Measurements from ENCODE around the gene TPSB2.
"Not testable (repeated sequence)": the region's sequence is repeated elsewhere in the genome, so short reads cannot be mapped to it uniquely, and the experiment has no call there.

TPSB2 gene

DNA sequence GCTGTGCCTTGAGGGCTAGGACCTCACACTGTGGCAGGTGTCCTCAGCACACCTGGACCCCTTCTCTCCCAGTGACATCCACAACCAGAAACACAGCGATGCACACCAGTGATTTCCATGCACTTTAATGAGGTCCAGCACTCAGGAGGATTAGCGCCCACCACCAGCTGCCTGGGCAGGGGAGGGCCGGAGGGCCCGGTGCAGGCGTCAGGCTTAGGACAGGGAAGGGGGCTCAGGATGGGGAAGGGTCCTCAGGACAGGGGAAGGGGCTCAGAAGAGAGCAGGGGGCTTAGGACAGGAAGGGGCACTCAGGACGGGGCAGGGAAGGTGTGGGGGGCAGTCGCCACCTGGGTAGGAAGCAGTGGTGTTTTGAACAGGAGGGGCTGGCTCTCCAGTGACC, 1.8 kb downstream of the TPSB2 start:
- H3K27me3 ChIP-seq (ENCODE audit: control insufficient read depth in 5 of 5, insufficient read depth in 4 of 5, low read length in 5 of 5); H3K27ac ChIP-seq (ENCODE audit: low read depth, low read length); H3K4me3 ChIP-seq (ENCODE audit: low read depth in 1 of 5, low read length in 5 of 5); H3K36me3 ChIP-seq (ENCODE audit: control insufficient read depth in 5 of 5, insufficient read depth in 5 of 5, low read length in 5 of 5); H3K9ac ChIP-seq (ENCODE audit: low read length in 5 of 5); H3K9me3 ChIP-seq (ENCODE audit: control insufficient read depth in 5 of 5, low read length in 5 of 5); H3K4me1 ChIP-seq (ENCODE audit: control insufficient read depth in 5 of 5, insufficient read depth in 5 of 5, low read length in 5 of 5): not testable (repeated sequence)

GRCh38 chr16:1226692-1227091, 3.3 kb downstream of the TPSB2 start:
- not testable (repeated sequence) for H3K9me3 ChIP-seq (ENCODE audit: control insufficient read depth in 5 of 5, low read length in 5 of 5); H3K27me3 ChIP-seq (ENCODE audit: control insufficient read depth in 5 of 5, insufficient read depth in 4 of 5, low read length in 5 of 5); H3K27ac ChIP-seq (ENCODE audit: low read depth, low read length); H3K4me3 ChIP-seq (ENCODE audit: low read depth in 1 of 5, low read length in 5 of 5); H3K36me3 ChIP-seq (ENCODE audit: control insufficient read depth in 5 of 5, insufficient read depth in 5 of 5, low read length in 5 of 5); H3K9ac ChIP-seq (ENCODE audit: low read length in 5 of 5); H3K4me1 ChIP-seq (ENCODE audit: control insufficient read depth in 5 of 5, insufficient read depth in 5 of 5, low read length in 5 of 5)

DNA sequence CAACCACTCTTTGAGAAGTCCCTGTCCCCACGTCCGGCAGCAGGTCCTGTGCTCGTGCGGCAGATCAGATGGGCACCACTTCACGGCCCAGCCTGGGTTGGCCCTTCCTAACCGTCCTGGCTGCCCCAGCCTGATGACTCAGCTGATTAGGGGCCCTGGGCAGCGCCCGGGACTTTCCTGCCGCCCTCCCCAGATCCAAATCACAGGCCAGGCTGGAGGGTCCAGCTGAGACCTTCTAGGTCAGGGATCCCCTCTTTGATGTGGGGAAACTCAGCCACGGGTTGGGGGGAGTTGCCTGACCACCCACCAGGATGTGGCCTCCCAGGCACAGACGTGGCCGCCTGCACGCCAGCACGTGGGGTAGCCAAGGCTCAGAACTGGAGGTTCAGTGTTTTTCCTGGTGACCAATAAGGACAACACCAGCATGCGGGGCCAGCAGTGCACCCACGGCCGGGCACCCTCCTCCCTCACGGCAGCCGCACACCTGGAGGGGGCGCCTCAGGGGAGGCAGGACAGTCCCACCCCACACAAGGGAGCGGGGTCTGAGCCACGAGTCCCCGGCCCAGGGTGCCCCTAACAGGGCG, 4.2 kb downstream of the TPSB2 start:
- H3K27me3 ChIP-seq (ENCODE audit: control insufficient read depth in 5 of 5, insufficient read depth in 4 of 5, low read length in 5 of 5); H3K9ac ChIP-seq (ENCODE audit: low read length in 5 of 5); H3K4me3 ChIP-seq (ENCODE audit: low read depth in 1 of 5, low read length in 5 of 5); H3K9me3 ChIP-seq (ENCODE audit: control insufficient read depth in 5 of 5, low read length in 5 of 5); H3K27ac ChIP-seq (ENCODE audit: low read depth, low read length); H3K4me1 ChIP-seq (ENCODE audit: control insufficient read depth in 5 of 5, insufficient read depth in 5 of 5, low read length in 5 of 5); H3K36me3 ChIP-seq (ENCODE audit: control insufficient read depth in 5 of 5, insufficient read depth in 5 of 5, low read length in 5 of 5): not testable (repeated sequence)

GRCh38 chr16:1225051-1225451, 4.9 kb downstream of the TPSB2 start, which contains the start of gene TPSG1:
Gene TPSG1 (minus strand): TSS chr16:1225268. CDS start chr16:1225252, 16 bp downstream.
- Histone ChIP-seq H3K9ac (ENCODE audit: low read length in 5 of 5) (no peak within 1 kb of the TSS), H3K9me3 (ENCODE audit: control insufficient read depth in 5 of 5, low read length in 5 of 5) (no peaks in the 10 kb centered on the region), H3K27ac (ENCODE audit: low read depth, low read length) (no peak within 1 kb of the TSS), H3K4me1 (ENCODE audit: control insufficient read depth in 5 of 5, insufficient read depth in 5 of 5, low read length in 5 of 5) (no peaks in the 10 kb centered on the region), H3K36me3 (ENCODE audit: control insufficient read depth in 5 of 5, insufficient read depth in 5 of 5, low read length in 5 of 5) (no peaks in the 10 kb centered on the region), H3K27me3 (ENCODE audit: control insufficient read depth in 5 of 5, insufficient read depth in 4 of 5, low read length in 5 of 5) (peaks cover 0 to 10% (median 0%) of the 10 kb centered on the region in 5 donors), H3K4me3 (ENCODE audit: low read depth in 1 of 5, low read length in 5 of 5) (no peak within 1 kb of the TSS)

- Histone ChIP-seq H3K4me3 (ENCODE audit: low read depth in 1 of 5, low read length in 5 of 5) (no peak overlapping the region), H3K4me1 (ENCODE audit: control insufficient read depth in 5 of 5, insufficient read depth in 5 of 5, low read length in 5 of 5) (no peaks in the 10 kb centered on the region), H3K27me3 (ENCODE audit: control insufficient read depth in 5 of 5, insufficient read depth in 4 of 5, low read length in 5 of 5) (peaks cover 0 to 10% (median 0%) of the 10 kb centered on the region in 5 donors), H3K9ac (ENCODE audit: low read length in 5 of 5) (no peak overlapping the region), H3K36me3 (ENCODE audit: control insufficient read depth in 5 of 5, insufficient read depth in 5 of 5, low read length in 5 of 5) (no peaks in the 10 kb centered on the region), H3K9me3 (ENCODE audit: control insufficient read depth in 5 of 5, low read length in 5 of 5) (no peaks in the 10 kb centered on the region), H3K27ac (ENCODE audit: low read depth, low read length) (no peak overlapping the region)
These were observed 5.4 kb downstream of the TPSB2 start for GRCh38 chr16:1224558-1224957.

GRCh38 chr16:1223355-1224214, 6.4 kb downstream of the TPSB2 start:
- Histone ChIP-seq H3K9me3 (ENCODE audit: control insufficient read depth in 5 of 5, low read length in 5 of 5) (no peaks in the 10 kb centered on the region), H3K27ac (ENCODE audit: low read depth, low read length) (no peak overlapping the region), H3K27me3 (ENCODE audit: control insufficient read depth in 5 of 5, insufficient read depth in 4 of 5, low read length in 5 of 5) (peaks cover 0 to 10% (median 0%) of the 10 kb centered on the region in 5 donors), H3K4me1 (ENCODE audit: control insufficient read depth in 5 of 5, insufficient read depth in 5 of 5, low read length in 5 of 5) (no peaks in the 10 kb centered on the region), H3K9ac (ENCODE audit: low read length in 5 of 5) (no peak overlapping the region), H3K4me3 (ENCODE audit: low read depth in 1 of 5, low read length in 5 of 5) (no peak overlapping the region), H3K36me3 (ENCODE audit: control insufficient read depth in 5 of 5, insufficient read depth in 5 of 5, low read length in 5 of 5) (no peaks in the 10 kb centered on the region)

- Histone ChIP-seq H3K27ac (ENCODE audit: low read depth, low read length) (no peak overlapping the region), H3K4me3 (ENCODE audit: low read depth in 1 of 5, low read length in 5 of 5) (no peak overlapping the region), H3K27me3 (ENCODE audit: control insufficient read depth in 5 of 5, insufficient read depth in 4 of 5, low read length in 5 of 5) (peaks cover 0 to 15% (median 3%) of the 10 kb centered on the region in 5 donors), H3K4me1 (ENCODE audit: control insufficient read depth in 5 of 5, insufficient read depth in 5 of 5, low read length in 5 of 5) (no peaks in the 10 kb centered on the region), H3K36me3 (ENCODE audit: control insufficient read depth in 5 of 5, insufficient read depth in 5 of 5, low read length in 5 of 5) (no peaks in the 10 kb centered on the region), H3K9me3 (ENCODE audit: control insufficient read depth in 5 of 5, low read length in 5 of 5) (no peaks in the 10 kb centered on the region), H3K9ac (ENCODE audit: low read length in 5 of 5) (no peak overlapping the region)
These were observed 7.2 kb downstream of the TPSB2 start for GRCh38 chr16:1222553-1223354.

DNA sequence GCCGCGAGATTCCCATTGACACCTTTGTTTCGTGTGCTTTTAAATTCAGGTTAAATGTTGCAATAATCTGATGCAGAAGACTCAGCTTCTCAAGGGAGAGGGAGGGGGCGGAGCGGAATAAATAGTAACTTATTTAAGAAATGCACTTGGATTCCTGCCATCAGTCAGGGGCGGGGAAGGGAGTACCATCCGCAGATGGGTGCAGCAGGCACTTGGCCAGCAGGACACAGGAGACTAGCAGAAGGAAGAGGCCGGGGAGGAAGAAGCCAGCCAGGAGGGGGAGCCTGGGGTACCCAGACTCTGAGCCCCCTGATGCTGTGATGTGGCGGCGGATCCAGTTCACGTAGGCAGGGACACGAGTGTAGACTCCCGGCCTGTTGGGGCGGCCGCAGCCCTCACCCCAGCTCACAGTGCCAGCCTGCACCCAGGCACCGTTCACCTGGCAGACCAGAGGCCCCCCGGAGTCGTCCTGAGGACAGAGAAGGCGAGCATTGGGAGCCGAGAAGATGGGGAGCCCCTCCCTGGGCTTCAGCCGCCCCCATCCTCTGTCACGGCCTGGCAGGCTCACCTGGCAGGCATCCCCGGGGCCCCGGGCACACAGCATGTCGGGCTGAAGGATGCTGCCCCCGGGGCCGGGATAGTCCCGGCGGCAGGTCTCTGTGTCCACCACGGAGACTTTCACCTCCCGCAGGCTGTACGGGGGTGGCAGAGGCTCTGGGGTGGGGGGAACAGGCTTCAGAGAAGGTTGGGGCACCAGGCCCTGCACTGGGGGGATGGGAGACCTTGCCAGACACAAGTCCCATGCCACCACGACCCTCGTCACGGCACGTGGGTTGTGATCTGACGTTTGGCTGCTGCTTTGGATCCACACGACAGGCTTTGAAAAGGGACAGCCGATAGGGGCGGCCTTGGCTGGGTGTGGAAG, 8.1 kb downstream of the TPSB2 start:
- H3K27me3 ChIP-seq (ENCODE audit: control insufficient read depth in 5 of 5, insufficient read depth in 4 of 5, low read length in 5 of 5) = peaks cover 0 to 18% (median 7%) of the 10 kb centered on the region in 5 donors
- no peak overlapping the region for H3K9ac ChIP-seq (ENCODE audit: low read length in 5 of 5)
- H3K9me3 ChIP-seq (ENCODE audit: control insufficient read depth in 5 of 5, low read length in 5 of 5) = no peaks in the 10 kb centered on the region
- no peak overlapping the region for H3K27ac ChIP-seq (ENCODE audit: low read depth, low read length)
- no peak overlapping the region for H3K4me3 ChIP-seq (ENCODE audit: low read depth in 1 of 5, low read length in 5 of 5)
- H3K4me1 ChIP-seq (ENCODE audit: control insufficient read depth in 5 of 5, insufficient read depth in 5 of 5, low read length in 5 of 5) = no peaks in the 10 kb centered on the region
- H3K36me3 ChIP-seq (ENCODE audit: control insufficient read depth in 5 of 5, insufficient read depth in 5 of 5, low read length in 5 of 5) = no peaks in the 10 kb centered on the region

DNA sequence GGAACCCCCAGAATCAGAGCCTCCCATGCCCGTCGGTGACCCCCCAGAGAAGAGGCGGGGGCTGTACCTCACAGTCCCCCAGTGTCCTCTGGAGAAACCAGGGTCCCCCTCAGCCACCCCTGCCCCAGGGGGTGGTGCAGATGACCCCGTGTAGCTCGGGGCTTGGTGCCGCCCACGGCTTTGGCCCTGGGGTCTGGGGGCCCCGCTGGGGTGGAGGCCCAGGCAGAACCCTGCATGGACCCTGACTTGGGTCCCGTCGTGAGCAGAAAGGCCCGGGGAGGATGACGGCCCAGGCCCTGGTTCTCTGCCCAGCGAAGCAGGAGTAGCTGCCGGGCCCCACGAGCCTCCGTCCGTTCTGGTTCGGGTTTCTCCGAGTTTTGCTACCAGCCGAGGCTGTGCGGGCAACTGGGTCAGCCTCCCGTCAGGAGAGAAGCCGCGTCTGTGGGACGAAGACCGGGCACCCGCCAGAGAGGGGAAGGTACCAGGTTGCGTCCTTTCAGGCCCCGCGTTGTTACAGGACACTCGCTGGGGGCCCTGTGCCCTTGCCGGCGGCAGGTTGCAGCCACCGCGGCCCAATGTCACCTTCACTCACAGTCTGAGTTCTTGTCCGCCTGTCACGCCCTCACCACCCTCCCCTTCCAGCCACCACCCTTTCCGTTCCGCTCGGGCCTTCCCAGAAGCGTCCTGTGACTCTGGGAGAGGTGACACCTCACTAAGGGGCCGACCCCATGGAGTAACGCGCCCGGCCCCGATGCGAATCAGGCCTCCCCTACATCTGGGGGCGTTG, 8.9 kb downstream of the TPSB2 start:
- H3K36me3 ChIP-seq (ENCODE audit: control insufficient read depth in 5 of 5, insufficient read depth in 5 of 5, low read length in 5 of 5) = no peaks in the 10 kb centered on the region
- no peak overlapping the region for H3K4me3 ChIP-seq (ENCODE audit: low read depth in 1 of 5, low read length in 5 of 5)
- H3K4me1 ChIP-seq (ENCODE audit: control insufficient read depth in 5 of 5, insufficient read depth in 5 of 5, low read length in 5 of 5) = no peaks in the 10 kb centered on the region
- peaks cover 0 to 18% (median 7%) of the 10 kb centered on the region in 5 donors for H3K27me3 ChIP-seq (ENCODE audit: control insufficient read depth in 5 of 5, insufficient read depth in 4 of 5, low read length in 5 of 5)
- H3K27ac ChIP-seq (ENCODE audit: low read depth, low read length) = no peak overlapping the region
- no peaks in the 10 kb centered on the region for H3K9me3 ChIP-seq (ENCODE audit: control insufficient read depth in 5 of 5, low read length in 5 of 5)
- no peak overlapping the region for H3K9ac ChIP-seq (ENCODE audit: low read length in 5 of 5)
